ENCODE results near the gene MCL1. TPM values are rescaled to one million over a fixed set of nuclear protein-coding genes. Genes with fewer than 3 reads are reported as not detected.
"Not testable (repeated sequence)": the region's sequence is repeated elsewhere in the genome, so short reads cannot be mapped to it uniquely, and the experiment has no call there.

MCL1 gene
- total RNA-seq, 3 donors from 2014 or later (not counting 1 experiment from before 2014, with no cell fraction given): 929 to 1,396 (median 938) TPM

GRCh38 chr1:150626150-150626549 is 46.7 kb upstream of the MCL1 start:
- Mint-ChIP-seq H3K27me3 (ENCODE audit: low read depth in 2 of 2) (no peaks in the 10 kb centered on the region), H3K27ac (no peak overlapping the region), H3K36me3 (peaks cover 26% of the 10 kb centered on the region), H3K4me3 (peak overlapping the region; percentile 28), H3K9me3 (no peaks in the 10 kb centered on the region), H3K4me1 (peaks cover 9 to 14% of the 10 kb centered on the region in 2 donors)
- Histone ChIP-seq H3K4me3 (ENCODE audit: low read length) (no peak overlapping the region), H3K4me1 (ENCODE audit: control insufficient read depth, insufficient read depth, low read length) (peaks cover 22% of the 10 kb centered on the region), H3K27me3 (ENCODE audit: control insufficient read depth, insufficient read depth, low read length) (no peaks in the 10 kb centered on the region), H3K9me3 (ENCODE audit: control insufficient read depth, insufficient read depth, low read length) (no peaks in the 10 kb centered on the region), H3K36me3 (ENCODE audit: control insufficient read depth, insufficient read depth, low read length) (peaks cover 50% of the 10 kb centered on the region), H3K27ac (ENCODE audit: low read length) (no peak overlapping the region)
- ATAC-seq: no peak
- intact Hi-C loops (cut with micrococcal nuclease): loop anchor here (10.0 kb wide), 1 partner anchor 371 kb away; the partner anchor contains the start of gene CA14
- no peak for TF ChIP-seq CTCF (IDR thresholded peaks at IDR 0.05)
- no peak for DNase-seq
- 94% methylated on average over 1 of the region's 2 CpGs for WGBS (ENCODE audit: insufficient coverage)

GRCh38 chr1:150624546-150624945 is 45.1 kb upstream of the MCL1 start:
- H3K27ac ChIP-seq (ENCODE audit: low read length); H3K27me3 Mint-ChIP-seq (ENCODE audit: low read depth in 2 of 2); H3K4me3 Mint-ChIP-seq; H3K9me3 Mint-ChIP-seq; H3K4me3 ChIP-seq (ENCODE audit: low read length); H3K9me3 ChIP-seq (ENCODE audit: control insufficient read depth, insufficient read depth, low read length); H3K27me3 ChIP-seq (ENCODE audit: control insufficient read depth, insufficient read depth, low read length); DNase-seq; ATAC-seq: not testable (repeated sequence)
- H3K27ac Mint-ChIP-seq: peak overlapping the region in 1 of 2 donors; percentile 37
- Histone ChIP-seq H3K4me1 (ENCODE audit: control insufficient read depth, insufficient read depth, low read length) (peaks cover 15% of the 10 kb centered on the region), H3K36me3 (ENCODE audit: control insufficient read depth, insufficient read depth, low read length) (peaks cover 63% of the 10 kb centered on the region)
- WGBS (ENCODE audit: insufficient coverage): no CpG with 5 or more reads among the region's 1 CpG
- peaks cover 35% of the 10 kb centered on the region for H3K36me3 Mint-ChIP-seq
- intact Hi-C loops (cut with micrococcal nuclease): loop anchor here (10.0 kb wide), 1 partner anchor 370 kb away; the partner anchor contains the start of gene CA14
- peaks cover 12 to 22% of the 10 kb centered on the region in 2 donors for H3K4me1 Mint-ChIP-seq

DNA sequence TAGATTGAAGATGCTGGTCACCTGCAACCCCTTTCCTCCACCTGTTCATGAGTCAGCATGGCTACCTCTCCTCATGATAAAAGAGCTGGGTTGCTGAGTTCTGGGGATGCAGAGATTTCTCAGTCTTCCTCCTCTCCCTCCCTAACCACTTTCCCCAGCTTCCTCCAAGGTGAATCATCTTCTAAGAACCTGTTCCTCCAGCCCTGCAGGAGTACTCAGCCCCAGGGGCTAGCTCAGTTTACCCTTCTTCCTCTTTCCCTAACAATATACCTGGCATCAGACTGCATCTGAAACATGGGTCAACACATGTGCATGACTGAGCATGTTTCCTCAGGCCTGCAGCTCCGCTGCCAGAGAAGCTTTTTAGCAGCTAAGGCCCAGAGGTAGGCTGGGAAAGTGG is 44.7 kb upstream of the MCL1 start:
- Mint-ChIP-seq H3K27ac (peak overlapping the region in 1 of 2 donors; percentile 37), H3K36me3 (peaks cover 39% of the 10 kb centered on the region), H3K4me1 (peaks cover 15 to 26% of the 10 kb centered on the region in 2 donors)
- not testable (repeated sequence) for DNase-seq; H3K27me3 ChIP-seq (ENCODE audit: control insufficient read depth, insufficient read depth, low read length); ATAC-seq; H3K4me3 Mint-ChIP-seq; H3K9me3 Mint-ChIP-seq; H3K4me3 ChIP-seq (ENCODE audit: low read length); H3K27ac ChIP-seq (ENCODE audit: low read length); H3K9me3 ChIP-seq (ENCODE audit: control insufficient read depth, insufficient read depth, low read length); H3K27me3 Mint-ChIP-seq (ENCODE audit: low read depth in 2 of 2)
- Histone ChIP-seq H3K4me1 (ENCODE audit: control insufficient read depth, insufficient read depth, low read length) (peaks cover 15% of the 10 kb centered on the region), H3K36me3 (ENCODE audit: control insufficient read depth, insufficient read depth, low read length) (peaks cover 67% of the 10 kb centered on the region)
- WGBS (ENCODE audit: insufficient coverage): 100% methylated on average over 1 of the region's 1 CpG
- intact Hi-C loops (cut with micrococcal nuclease): loop anchor here (10.0 kb wide), 1 partner anchor 369 kb away; the partner anchor contains the start of gene CA14

- Mint-ChIP-seq H3K4me3 (no peak overlapping the region), H3K36me3 (peaks cover 39% of the 10 kb centered on the region)
- ATAC-seq: no peak
Measured at GRCh38 chr1:150622303-150622975, 43.0 kb upstream of the MCL1 start.

More at GRCh38 chr1:150622303-150622975, 43.0 kb upstream of the MCL1 start:
- Mint-ChIP-seq H3K9me3 (no peaks in the 10 kb centered on the region), H3K27me3 (ENCODE audit: low read depth in 2 of 2) (no peaks in the 10 kb centered on the region), H3K27ac (peak overlapping the region; percentile 86 to 89), H3K4me1 (peaks cover 15 to 26% of the 10 kb centered on the region in 2 donors)
- DNase-seq: no peak
- intact Hi-C loops (cut with micrococcal nuclease): loop anchor here (10.0 kb wide), 1 partner anchor 368 kb away; the partner anchor contains the start of gene CA14
- Histone ChIP-seq H3K4me3 (ENCODE audit: low read length) (no peak overlapping the region), H3K9me3 (ENCODE audit: control insufficient read depth, insufficient read depth, low read length) (no peaks in the 10 kb centered on the region), H3K27me3 (ENCODE audit: control insufficient read depth, insufficient read depth, low read length) (no peaks in the 10 kb centered on the region), H3K27ac (ENCODE audit: low read length) (no peak overlapping the region), H3K4me1 (ENCODE audit: control insufficient read depth, insufficient read depth, low read length) (peaks cover 4% of the 10 kb centered on the region), H3K36me3 (ENCODE audit: control insufficient read depth, insufficient read depth, low read length) (peaks cover 68% of the 10 kb centered on the region)
- no peak for TF ChIP-seq CTCF (IDR thresholded peaks at IDR 0.05)
- WGBS (ENCODE audit: insufficient coverage): 61% methylated on average over 8 of the region's 8 CpGs
